Skeletal muscle tissue (tissue), 4 donors: Measurements from ENCODE around the gene OR13F1. TPM values are rescaled to one million over a fixed set of nuclear protein-coding genes. Genes with fewer than 3 reads are reported as not detected.

Source experiments
- H3K27ac ChIP-seq: one replicate; pipeline ENCODE4 v1.7.0; 2013; ENCODE audit warnings: mild to moderate bottlenecking, low read depth, low read length, inconsistent platforms
- H3K27me3 ChIP-seq, 3 donors: one replicate each; pipeline ENCODE4 v1.7.0; 2013; ENCODE audit warnings: low read length in 3 of 3; ENCODE audit not compliant: control insufficient read depth in 3 of 3, insufficient read depth in 3 of 3
- H3K36me3 ChIP-seq, 3 donors: one replicate each; pipeline ENCODE4 v1.7.0; 2013; ENCODE audit warnings: low read length in 3 of 3; ENCODE audit not compliant: control insufficient read depth in 3 of 3, insufficient read depth in 3 of 3
- H3K4me1 ChIP-seq, 3 donors: one replicate each; pipeline ENCODE4 v1.7.0; 2013; ENCODE audit warnings: low read length in 3 of 3, mild to moderate bottlenecking in 3 of 3; ENCODE audit not compliant: control insufficient read depth in 3 of 3, insufficient read depth in 3 of 3
- H3K4me3 ChIP-seq, 3 donors: one replicate each; pipeline ENCODE4 v1.7.0; 2013; ENCODE audit warnings: low read length in 3 of 3
- H3K9ac ChIP-seq, 3 donors: one replicate each; pipeline ENCODE4 v1.7.0; 2013; ENCODE audit warnings: low read length in 3 of 3, mild to moderate bottlenecking in 3 of 3, moderate library complexity in 2 of 3, low read depth in 1 of 3
- H3K9me3 ChIP-seq, 3 donors: one replicate each; pipeline ENCODE4 v1.7.0; 2013; ENCODE audit warnings: low read length in 3 of 3; ENCODE audit not compliant: control insufficient read depth in 3 of 3
- total RNA-seq: library from RNA; depleted of rRNA; stranded (reverse); fragments of >200 nt; gene quantifications from one replicate; pipeline ENCODE4 v1.2.3, GENCODE V29; 2014
- donor health status: Osteomylitis.

Gene OR13F1, protein sequence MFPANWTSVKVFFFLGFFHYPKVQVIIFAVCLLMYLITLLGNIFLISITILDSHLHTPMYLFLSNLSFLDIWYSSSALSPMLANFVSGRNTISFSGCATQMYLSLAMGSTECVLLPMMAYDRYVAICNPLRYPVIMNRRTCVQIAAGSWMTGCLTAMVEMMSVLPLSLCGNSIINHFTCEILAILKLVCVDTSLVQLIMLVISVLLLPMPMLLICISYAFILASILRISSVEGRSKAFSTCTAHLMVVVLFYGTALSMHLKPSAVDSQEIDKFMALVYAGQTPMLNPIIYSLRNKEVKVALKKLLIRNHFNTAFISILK
- not detected for total RNA-seq

DNA sequence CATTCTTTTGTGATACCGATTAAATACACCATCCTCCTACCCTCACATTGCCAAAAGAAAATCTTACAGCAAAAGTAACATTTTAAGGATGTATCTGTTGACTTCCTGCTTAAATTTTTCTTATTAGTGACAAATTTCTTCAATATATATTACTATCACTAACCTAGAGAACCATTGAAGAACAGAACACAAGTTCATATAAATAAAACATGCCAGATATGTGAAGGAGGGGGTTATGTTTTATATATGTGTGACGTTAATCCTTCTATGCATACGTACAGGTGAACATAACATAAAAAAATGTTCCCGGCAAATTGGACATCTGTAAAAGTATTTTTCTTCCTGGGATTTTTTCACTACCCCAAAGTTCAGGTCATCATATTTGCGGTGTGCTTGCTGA, at the start of gene OR13F1:
Gene OR13F1, plus strand, starts transcription at position 301 of the 400 bp plus-strand sequence. Its CDS starts 0 bp downstream, at position 301.
- no peak within 1 kb of the TSS for H3K9ac ChIP-seq
- no peaks in the 10 kb centered on the region for H3K36me3 ChIP-seq
- no peaks in the 10 kb centered on the region for H3K9me3 ChIP-seq
- H3K4me3 ChIP-seq = no peak within 1 kb of the TSS
- H3K27ac ChIP-seq = no peak within 1 kb of the TSS
- no peaks in the 10 kb centered on the region for H3K4me1 ChIP-seq
- no peaks in the 10 kb centered on the region for H3K27me3 ChIP-seq

DNA sequence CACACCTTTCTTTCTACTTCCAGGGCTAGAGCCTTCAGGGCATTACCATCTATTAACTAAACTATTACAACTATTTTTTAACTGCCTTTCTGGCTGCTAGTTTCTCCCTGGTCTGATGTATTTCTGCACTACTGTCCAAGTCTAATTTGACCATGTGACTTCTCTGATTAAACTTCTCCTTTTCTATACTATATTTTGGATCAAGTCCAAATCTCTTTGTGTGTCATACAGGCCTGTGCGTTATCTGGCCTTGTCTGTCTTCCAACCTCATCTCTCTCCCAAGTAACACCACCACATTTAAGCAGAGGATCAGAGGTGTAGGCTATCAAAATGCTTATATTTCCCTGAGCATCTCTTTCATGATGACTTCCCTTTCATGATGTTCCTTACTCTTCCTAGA, 47.2 kb upstream of the OR13F1 start:
- no peak overlapping the region for H3K9ac ChIP-seq
- no peak overlapping the region for H3K4me3 ChIP-seq
- H3K9me3 ChIP-seq = no peaks in the 10 kb centered on the region
- H3K27me3 ChIP-seq = no peaks in the 10 kb centered on the region
- no peaks in the 10 kb centered on the region for H3K4me1 ChIP-seq
- no peak overlapping the region for H3K27ac ChIP-seq
- H3K36me3 ChIP-seq = no peaks in the 10 kb centered on the region

DNA sequence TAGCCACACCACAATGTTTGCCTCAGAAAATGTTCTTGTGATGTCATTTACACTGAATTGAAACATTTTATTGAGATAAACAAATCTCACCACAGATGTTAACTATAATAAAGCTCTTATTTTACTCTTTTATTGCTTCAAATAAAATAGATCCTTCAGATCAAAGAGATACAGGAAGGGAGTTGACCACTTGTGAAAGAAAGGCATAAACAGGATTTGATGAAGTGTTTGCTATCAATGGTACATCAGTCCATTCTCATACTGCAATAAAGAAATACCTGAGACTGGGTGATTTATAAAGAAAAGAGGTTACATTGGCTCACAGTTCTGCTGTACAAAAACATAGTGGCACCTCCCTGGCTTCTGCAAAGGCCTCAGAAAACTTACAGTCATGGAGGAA, 40.2 kb upstream of the OR13F1 start:
- Histone ChIP-seq H3K9ac (no peak overlapping the region), H3K27ac (no peak overlapping the region), H3K9me3 (peaks cover 0 to 5% (median 0%) of the 10 kb centered on the region in 3 donors), H3K4me1 (no peaks in the 10 kb centered on the region), H3K4me3 (no peak overlapping the region), H3K27me3 (no peaks in the 10 kb centered on the region), H3K36me3 (no peaks in the 10 kb centered on the region)

DNA sequence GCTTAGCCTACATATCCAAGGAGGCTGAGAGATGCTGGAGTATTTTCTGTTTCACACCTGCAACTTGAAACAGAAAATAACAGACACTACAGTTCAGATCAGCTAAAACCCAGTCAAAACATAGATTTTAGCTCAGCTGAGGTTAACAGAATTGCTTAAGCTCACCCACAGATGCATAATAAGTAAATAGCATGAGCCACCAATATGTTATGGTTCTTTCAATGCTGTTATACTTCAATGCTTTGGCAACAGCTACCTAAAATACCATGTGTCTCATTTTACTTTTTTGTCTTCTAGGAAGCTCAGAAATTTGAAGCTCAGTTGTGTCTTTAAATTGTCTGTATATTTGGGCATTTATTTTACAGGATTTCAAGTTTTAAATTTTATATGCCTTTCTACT, 35.8 kb upstream of the OR13F1 start:
- no peaks in the 10 kb centered on the region for H3K27me3 ChIP-seq
- peaks cover 0 to 5% (median 0%) of the 10 kb centered on the region in 3 donors for H3K9me3 ChIP-seq
- H3K4me3 ChIP-seq = no peak overlapping the region
- H3K36me3 ChIP-seq = no peaks in the 10 kb centered on the region
- no peak overlapping the region for H3K9ac ChIP-seq
- H3K27ac ChIP-seq = no peak overlapping the region
- no peaks in the 10 kb centered on the region for H3K4me1 ChIP-seq

DNA sequence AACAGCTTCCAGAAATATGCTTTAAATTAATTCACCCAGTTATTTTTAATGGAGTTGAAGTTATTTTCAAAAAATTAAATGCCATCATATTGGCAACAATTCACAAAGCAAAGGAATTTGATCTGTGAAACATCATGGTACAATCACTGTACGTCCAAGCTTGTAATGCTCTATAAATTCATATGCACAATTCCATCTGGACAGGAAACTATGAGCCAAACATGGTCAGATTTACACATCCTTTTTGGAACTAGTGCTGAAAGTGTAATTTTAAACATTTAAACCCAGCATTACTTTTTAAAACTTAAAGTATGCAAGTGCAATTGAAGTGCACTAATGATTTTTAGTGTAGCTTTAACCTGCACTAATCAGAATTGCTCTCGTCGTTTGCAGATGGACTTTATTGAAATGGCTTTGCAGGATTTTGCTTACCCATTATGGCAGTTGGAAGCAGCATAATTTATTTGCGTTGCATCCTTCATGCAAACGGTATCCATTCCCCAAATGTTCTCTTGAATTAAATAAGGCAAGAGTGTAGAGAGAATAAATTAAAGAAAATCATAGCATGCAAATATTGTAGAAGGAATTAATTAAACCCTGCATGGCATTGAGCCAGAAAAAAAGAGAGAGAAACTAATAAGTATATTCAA, 21.0 kb upstream of the OR13F1 start:
- Histone ChIP-seq H3K9me3 (no peaks in the 10 kb centered on the region), H3K9ac (no peak overlapping the region), H3K27me3 (no peaks in the 10 kb centered on the region), H3K4me1 (no peaks in the 10 kb centered on the region), H3K27ac (no peak overlapping the region), H3K36me3 (no peaks in the 10 kb centered on the region), H3K4me3 (no peak overlapping the region)

DNA sequence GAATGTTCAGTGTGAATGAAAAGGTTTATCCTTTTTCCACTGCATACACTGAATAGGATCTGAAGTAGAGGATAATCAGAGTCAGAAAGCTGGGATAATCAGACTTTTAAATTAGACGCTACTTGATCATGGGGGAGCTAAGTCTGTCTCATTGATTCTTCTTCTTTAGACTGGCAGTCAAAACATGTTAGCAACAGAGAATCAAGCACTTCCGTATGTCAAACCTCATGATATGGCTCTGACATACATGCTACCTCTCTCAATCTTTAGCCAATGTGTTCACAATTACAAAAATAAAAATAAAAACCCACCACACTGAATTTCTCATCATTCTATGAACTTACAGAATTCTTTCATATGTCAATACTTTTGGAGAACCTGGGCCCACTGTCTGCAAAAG, 19.0 kb upstream of the OR13F1 start:
- no peak overlapping the region for H3K4me3 ChIP-seq
- H3K9me3 ChIP-seq = no peaks in the 10 kb centered on the region
- H3K4me1 ChIP-seq = no peaks in the 10 kb centered on the region
- H3K27ac ChIP-seq = no peak overlapping the region
- no peaks in the 10 kb centered on the region for H3K27me3 ChIP-seq
- no peaks in the 10 kb centered on the region for H3K36me3 ChIP-seq
- no peak overlapping the region for H3K9ac ChIP-seq

DNA sequence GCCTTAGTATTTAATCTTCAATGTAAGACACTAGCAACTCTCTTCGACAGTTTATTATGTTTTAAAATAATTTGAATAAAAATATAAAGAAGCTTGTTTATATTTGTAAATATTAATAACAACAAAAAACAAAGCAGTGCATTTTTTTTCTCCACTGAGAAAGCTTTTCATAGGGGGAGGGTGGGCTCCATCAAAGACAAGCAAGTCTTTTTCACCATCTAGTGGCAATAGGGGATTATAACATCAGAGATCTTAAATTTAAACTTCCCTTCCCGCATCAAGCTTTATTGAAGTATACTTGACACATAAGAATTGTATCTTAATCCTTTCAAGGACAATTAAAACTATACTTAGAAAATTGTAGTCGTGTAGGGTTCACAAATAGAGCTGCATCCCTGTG, 9.3 kb upstream of the OR13F1 start:
- Histone ChIP-seq H3K27me3 (no peaks in the 10 kb centered on the region), H3K9me3 (no peaks in the 10 kb centered on the region), H3K27ac (no peak overlapping the region), H3K4me1 (no peaks in the 10 kb centered on the region), H3K4me3 (no peak overlapping the region), H3K36me3 (no peaks in the 10 kb centered on the region), H3K9ac (no peak overlapping the region)

DNA sequence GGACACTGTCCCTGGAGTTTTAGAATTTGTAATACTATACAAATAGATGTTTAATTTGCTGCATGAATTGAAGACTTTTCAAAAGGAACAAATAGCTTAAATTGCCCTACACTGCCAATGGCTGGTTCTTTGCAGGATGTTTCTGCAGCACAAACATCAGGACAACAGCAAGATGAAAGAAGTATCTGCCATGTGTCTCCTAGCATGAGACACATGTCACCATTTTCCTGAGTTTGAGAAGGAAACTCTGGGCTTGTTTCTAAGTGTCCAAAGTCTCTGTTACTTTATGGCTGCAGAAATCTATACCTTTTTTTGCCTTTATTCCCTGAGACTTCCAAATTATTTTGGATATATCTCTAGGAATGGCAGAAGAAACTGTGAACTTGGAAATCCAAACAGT, 623 bp upstream of the OR13F1 start:
- H3K4me1 ChIP-seq = no peaks in the 10 kb centered on the region
- no peaks in the 10 kb centered on the region for H3K36me3 ChIP-seq
- H3K9me3 ChIP-seq = no peaks in the 10 kb centered on the region
- H3K9ac ChIP-seq = no peak overlapping the region
- no peaks in the 10 kb centered on the region for H3K27me3 ChIP-seq
- H3K4me3 ChIP-seq = no peak overlapping the region
- no peak overlapping the region for H3K27ac ChIP-seq

DNA sequence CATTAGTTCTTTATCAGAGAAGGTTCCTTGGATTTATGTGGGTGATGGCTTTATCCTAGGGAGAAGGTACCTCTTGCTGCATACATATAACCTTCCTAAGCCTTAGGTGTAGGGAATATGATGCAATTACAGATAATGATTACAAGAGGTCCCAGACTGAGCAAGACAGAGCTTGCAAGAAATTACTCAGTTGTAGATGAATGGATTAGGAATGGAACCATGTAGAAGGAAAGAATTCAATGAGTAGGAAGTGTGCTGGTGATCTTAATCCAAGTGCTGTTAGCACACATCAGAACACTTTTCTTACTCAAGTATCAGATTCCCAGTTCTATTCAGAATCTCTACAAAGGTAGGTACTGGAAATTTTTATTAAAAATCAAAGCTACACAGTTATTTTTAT, 2.5 kb downstream of the OR13F1 start:
- no peaks in the 10 kb centered on the region for H3K4me1 ChIP-seq
- no peak overlapping the region for H3K9ac ChIP-seq
- H3K9me3 ChIP-seq = no peaks in the 10 kb centered on the region
- no peaks in the 10 kb centered on the region for H3K27me3 ChIP-seq
- no peaks in the 10 kb centered on the region for H3K36me3 ChIP-seq
- H3K4me3 ChIP-seq = no peak overlapping the region
- no peak overlapping the region for H3K27ac ChIP-seq

DNA sequence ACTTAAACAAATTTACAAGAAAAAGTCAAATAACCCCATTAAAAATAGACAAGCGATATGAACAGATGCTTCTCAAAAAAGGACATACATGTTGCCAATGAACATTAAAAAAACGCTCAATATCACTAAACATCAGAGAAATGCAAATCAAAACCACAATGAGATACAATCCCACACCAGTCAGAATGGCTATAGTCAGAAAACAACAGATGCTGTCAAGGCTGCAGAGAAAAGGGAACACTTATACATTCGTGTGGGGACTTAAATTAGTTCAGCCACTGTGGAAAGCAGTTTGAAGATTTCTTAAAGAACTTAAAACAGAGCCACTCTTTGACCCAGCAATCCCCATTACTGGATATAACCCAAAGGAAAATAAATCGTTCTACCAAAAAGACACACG, 10.8 kb downstream of the OR13F1 start:
- H3K4me1 ChIP-seq = no peaks in the 10 kb centered on the region
- no peak overlapping the region for H3K4me3 ChIP-seq
- no peaks in the 10 kb centered on the region for H3K27me3 ChIP-seq
- no peak overlapping the region for H3K27ac ChIP-seq
- no peaks in the 10 kb centered on the region for H3K9me3 ChIP-seq
- no peaks in the 10 kb centered on the region for H3K36me3 ChIP-seq
- H3K9ac ChIP-seq = no peak overlapping the region
